GM12874 (cell line): ENCODE data around the gene METTL16.

Experiments
- CTCF ChIP-seq: IDR thresholded peaks from 2 replicates; pipeline ENCODE4 v1.5.1; 2011; ENCODE audit warnings: low read depth, mild to moderate bottlenecking, control low read depth, low read length, moderate library complexity; ENCODE audit not compliant: insufficient read depth

The METTL16 gene

DNA sequence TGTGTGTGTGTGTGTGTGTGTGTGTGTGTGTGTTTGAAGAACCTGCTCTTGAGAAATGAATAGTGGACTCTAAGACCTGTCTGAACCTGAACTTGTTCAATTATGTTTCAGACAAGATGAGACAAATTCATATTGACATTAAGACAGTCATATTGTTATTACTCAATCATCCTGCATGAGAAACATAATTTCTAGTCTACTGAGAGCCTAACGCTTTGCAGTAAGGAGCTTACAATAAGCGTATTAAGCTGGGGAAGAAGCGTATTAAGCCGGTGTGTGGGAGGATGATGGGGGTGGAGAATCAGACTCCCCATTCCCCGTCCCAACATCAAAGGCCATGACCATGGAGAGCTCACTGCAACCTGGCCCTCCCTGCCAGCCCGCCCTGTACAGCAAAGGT lies 88.4 kb downstream of the METTL16 start:
- no peak for TF ChIP-seq CTCF

DNA sequence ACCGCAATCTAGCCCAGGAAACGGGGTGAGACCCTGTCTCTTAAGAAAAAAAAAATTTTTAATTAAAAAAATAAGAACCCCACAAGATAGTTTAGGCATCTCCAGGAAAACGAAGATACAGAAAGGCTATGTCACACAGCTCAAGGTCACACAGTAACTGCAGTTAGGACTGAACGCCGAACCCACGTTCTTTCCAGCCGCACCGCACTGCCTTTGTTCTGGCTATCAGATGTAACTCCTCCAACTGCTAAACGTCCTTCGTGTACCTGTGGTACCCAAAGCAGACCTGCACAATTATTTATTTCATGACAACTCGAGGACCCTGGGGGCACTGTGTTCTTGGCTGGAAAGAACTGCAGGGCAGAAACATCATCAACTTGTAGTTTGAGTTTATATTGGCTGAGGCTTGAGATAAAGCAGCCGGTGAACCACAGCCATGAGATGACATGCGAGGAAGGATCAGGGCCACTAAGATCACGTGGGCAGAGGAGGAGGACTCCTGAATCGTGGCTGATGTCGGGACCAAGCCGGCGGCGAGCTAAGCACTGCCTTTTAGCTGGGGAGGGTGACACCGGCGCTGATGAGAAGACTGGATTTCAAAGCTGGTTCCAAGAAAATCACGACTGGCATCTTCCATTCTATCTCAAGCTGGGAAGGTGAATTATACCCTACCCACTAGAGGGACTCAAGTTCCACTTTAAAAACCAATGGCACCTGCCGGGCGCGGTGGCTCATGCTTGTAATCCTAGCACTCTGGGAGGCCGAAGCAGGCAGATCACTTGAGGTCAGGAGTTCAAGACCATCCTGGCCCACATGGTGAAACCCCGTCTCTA lies 90.2 kb downstream of the METTL16 start:
- no peak for TF ChIP-seq CTCF

GRCh38 chr17:2420176-2420575 lies 91.5 kb downstream of the METTL16 start:
- TF ChIP-seq CTCF, result no peak

DNA sequence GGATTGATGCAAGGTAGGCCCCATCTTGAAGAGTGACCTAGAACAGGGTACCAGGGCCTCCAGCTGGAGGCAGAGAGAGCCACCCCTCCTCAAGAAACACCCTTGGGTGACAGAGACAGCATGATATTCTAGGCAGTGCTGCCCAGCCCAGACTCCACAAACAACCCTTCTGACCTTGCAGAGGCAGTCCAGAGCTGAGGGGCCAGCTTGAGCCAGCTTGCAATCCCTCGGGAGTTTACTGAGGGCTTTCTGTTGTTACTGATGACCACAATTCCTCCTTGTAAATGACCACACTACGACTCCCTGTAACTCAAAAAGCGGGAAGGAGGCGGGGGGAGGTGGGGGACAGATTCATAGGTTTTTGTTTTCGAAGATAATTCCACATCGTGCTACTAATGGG lies 92.2 kb downstream of the METTL16 start:
- no peak for TF ChIP-seq CTCF

- no peak for TF ChIP-seq CTCF
Observed at GRCh38 chr17:2418572-2418971, 93.1 kb downstream of the METTL16 start.

DNA sequence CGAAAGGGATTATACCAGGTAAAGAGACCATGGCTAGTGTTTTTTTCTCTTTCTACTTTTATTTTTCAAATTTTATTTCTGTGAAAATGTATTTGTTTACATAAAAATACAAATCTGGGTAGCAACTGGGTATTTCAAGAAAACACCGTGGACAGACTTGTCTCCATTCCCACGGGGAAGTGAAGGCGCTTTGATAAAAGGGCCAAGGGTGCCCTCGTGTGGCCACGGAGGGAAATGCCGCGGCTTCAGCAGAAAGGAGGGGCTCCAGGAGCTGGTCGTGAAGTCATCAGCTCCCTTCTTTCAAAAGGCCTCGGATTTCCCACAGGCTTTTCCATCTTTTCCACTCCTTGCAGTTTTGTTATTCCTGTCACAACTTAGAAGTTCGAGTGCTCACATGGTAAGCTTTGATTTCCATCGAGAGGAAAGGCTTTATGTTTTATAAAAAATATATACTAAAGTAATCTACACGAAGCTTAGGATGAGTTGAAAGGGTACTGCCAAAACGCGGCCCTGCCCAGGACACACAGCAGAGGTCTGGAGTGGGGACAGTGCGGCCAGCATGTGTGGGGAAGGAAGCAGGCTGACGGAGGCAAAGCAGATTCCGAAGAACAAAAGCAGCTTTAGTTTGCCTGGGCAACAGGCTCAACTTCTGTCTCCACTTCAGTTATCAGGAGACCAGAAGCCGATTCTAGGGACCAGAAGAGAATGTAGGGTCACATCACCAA lies 95.5 kb downstream of the METTL16 start:
- peak; percentile 90 for TF ChIP-seq CTCF

DNA sequence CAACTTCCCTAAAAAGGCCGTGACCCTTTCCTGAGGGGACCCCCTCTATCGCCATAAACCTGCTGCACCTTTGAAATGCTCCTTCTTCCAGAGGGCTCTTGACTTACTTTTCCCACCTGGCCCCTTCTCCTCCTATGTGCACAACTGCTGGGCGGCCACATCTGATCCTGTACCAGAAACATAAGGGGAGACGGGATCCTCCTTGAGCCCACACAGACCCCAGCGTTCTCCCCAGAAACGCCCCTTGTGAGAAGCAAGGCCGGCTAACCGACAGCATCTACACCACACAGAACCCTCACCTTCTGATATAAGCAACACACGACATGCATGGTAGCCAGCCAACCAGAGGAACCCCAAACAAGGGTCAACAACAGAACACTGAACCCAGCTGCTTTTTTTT lies 96.6 kb downstream of the METTL16 start:
- no peak for TF ChIP-seq CTCF
